Measurements from ENCODE around the gene STK25.

DNA sequence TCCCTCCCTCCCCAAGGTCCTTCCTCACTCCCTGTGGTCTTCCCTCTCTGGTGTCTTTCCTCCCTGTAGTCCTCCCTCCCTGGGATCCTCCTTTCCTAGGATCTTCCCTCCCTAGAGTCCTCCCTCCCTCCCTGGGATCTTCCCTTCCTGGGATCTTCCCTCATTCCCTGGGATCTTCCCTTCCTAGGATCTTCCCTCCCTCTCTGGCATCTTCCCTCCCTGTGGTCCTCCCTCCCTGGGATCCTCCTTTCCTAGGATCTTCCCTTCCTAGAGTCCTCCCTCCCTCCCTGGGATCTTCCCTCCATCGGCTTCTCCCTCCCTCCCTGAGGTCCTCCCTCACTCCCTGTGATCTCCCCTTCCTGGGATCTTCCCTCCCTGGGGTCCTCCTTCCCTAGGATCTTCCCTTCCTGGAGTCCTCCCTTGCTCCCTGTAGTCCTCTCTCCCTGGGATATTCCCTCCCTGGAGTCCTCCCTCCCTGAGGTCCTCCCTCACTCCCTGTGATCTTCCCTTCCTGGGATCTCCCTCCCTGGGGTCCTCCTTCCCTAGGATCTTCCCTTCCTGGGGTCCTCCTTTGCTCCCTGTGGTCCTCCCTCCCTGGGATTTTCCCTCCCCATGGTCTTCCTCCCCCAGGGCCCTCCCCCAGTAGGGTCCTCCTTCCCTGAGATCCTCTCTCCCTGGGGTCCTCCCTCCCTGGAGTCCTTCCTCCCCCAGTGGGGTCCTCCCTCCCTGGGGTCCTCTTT lies 23.0 kb downstream of the STK25 start:
- no peak for TF ChIP-seq CTCF (IDR thresholded peaks at IDR 0.05 in 2 of 3, conservative IDR thresholded peaks at IDR 0.05 in 1 of 3; ENCODE audit: control insufficient read depth in 2 of 3, extremely low read depth in 1 of 3, insufficient read depth in 1 of 3, low read depth in 3 of 3, low read length in 3 of 3)
- TF ChIP-seq POLR2A (IDR thresholded peaks at IDR 0.05; ENCODE audit: low read depth, low read length): no peak
- no peak for TF ChIP-seq CHD2 (IDR thresholded peaks at IDR 0.05; ENCODE audit: borderline replicate concordance, low read depth, low read length)
- no peak for TF ChIP-seq LARP7 (IDR thresholded peaks at IDR 0.05)
- TF ChIP-seq HSF1 (IDR thresholded peaks at IDR 0.05; ENCODE audit: low read depth, low read length): no peak
- TF ChIP-seq, protein P1, sequence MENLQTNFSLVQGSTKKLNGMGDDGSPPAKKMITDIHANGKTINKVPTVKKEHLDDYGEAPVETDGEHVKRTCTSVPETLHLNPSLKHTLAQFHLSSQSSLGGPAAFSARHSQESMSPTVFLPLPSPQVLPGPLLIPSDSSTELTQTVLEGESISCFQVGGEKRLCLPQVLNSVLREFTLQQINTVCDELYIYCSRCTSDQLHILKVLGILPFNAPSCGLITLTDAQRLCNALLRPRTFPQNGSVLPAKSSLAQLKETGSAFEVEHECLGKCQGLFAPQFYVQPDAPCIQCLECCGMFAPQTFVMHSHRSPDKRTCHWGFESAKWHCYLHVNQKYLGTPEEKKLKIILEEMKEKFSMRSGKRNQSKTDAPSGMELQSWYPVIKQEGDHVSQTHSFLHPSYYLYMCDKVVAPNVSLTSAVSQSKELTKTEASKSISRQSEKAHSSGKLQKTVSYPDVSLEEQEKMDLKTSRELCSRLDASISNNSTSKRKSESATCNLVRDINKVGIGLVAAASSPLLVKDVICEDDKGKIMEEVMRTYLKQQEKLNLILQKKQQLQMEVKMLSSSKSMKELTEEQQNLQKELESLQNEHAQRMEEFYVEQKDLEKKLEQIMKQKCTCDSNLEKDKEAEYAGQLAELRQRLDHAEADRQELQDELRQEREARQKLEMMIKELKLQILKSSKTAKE (IDR thresholded peaks at IDR 0.05; ENCODE audit: low read depth, poor library complexity, severe bottlenecking): no peak
